HEK293T (cell line): ENCODE data around the gene GABRG3.

ENCODE experiments used
- CTCF ChIA-PET: fragments of 350-600 bp; formaldehyde crosslinking; extraction: SDS; loops from one replicate; lab custom pipeline; 2021; ENCODE audit warnings: antibody characterized with exemption, inconsistent platforms; lab: Yijun Ruan, JAX
- POLR2A ChIA-PET: fragments of 350-600 bp; formaldehyde crosslinking; extraction: SDS; loops from one replicate; lab custom pipeline; 2020; ENCODE audit warnings: antibody characterized with exemption, inconsistent platforms; lab: Yijun Ruan, JAX
- DNase-seq: peaks from one replicate; pipeline ENCODE4 v3.0.0; 2012; ENCODE audit warnings: mixed read lengths; ENCODE audit errors: extremely low spot score
- ARNT ChIP-seq: fragments of 450-650 bp; IDR thresholded peaks from 2 replicates; pipeline ENCODE4 v1.6.1; 2017; ENCODE audit warnings: mild to moderate bottlenecking
- BHLHE40 ChIP-seq: fragments of 450-650 bp; IDR thresholded peaks from 2 replicates; pipeline ENCODE4 v1.6.1; 2016; ENCODE audit warnings: mild to moderate bottlenecking, moderate library complexity, borderline replicate concordance
- CTBP1 ChIP-seq: fragments of 450-650 bp; IDR thresholded peaks from 2 replicates; pipeline ENCODE4 v1.6.1; 2016; ENCODE audit warnings: borderline replicate concordance
- ELF4 ChIP-seq: fragments of 450-650 bp; IDR thresholded peaks from 2 replicates; pipeline ENCODE4 v1.6.1; 2017; ENCODE audit warnings: antibody characterized with exemption
- FOXA1 ChIP-seq: fragments of 450-650 bp; IDR thresholded peaks from 2 replicates; pipeline ENCODE4 v1.6.1; 2016; ENCODE audit warnings: mild to moderate bottlenecking
- FOXK2 ChIP-seq: fragments of 450-650 bp; IDR thresholded peaks from 2 replicates; pipeline ENCODE4 v1.6.1; 2016; ENCODE audit warnings: mild to moderate bottlenecking
- FOXM1 ChIP-seq: fragments of 450-650 bp; IDR thresholded peaks from 2 replicates; pipeline ENCODE4 v1.6.1; 2017; ENCODE audit warnings: mild to moderate bottlenecking, borderline replicate concordance
- HDGF ChIP-seq: fragments of 450-650 bp; IDR thresholded peaks from 2 replicates; pipeline ENCODE4 v1.6.1; 2017; ENCODE audit warnings: antibody characterized with exemption, borderline replicate concordance
- L3MBTL2 ChIP-seq: fragments of 450-650 bp; conservative IDR thresholded peaks from 2 replicates; pipeline ENCODE4 v1.6.1; 2016; ENCODE audit warnings: mild to moderate bottlenecking
- LEF1 ChIP-seq: fragments of 450-650 bp; IDR thresholded peaks from 2 replicates; pipeline ENCODE4 v1.6.1; 2017; ENCODE audit warnings: mild to moderate bottlenecking, borderline replicate concordance
- NFRKB ChIP-seq: fragments of 450-650 bp; IDR thresholded peaks from 2 replicates; pipeline ENCODE4 v1.6.1; 2016; ENCODE audit warnings: mild to moderate bottlenecking, moderate library complexity
- PKNOX1 ChIP-seq: fragments of 450-650 bp; IDR thresholded peaks from 2 replicates; pipeline ENCODE4 v1.6.1; 2016
- SP1 ChIP-seq: fragments of 450-650 bp; IDR thresholded peaks from 2 replicates; pipeline ENCODE4 v1.6.1; 2017
- SUZ12 ChIP-seq: fragments of 450-650 bp; IDR thresholded peaks from 2 replicates; pipeline ENCODE4 v1.6.1; 2016; ENCODE audit warnings: mild to moderate bottlenecking
- TARDBP ChIP-seq: fragments of 450-650 bp; IDR thresholded peaks from 2 replicates; pipeline ENCODE4 v1.6.1; 2016
- ZNF384 ChIP-seq: fragments of 450-650 bp; IDR thresholded peaks from 2 replicates; pipeline ENCODE4 v1.6.1; 2016

The GABRG3 gene

GRCh38 chr15:27292641-27293040 lies 321.7 kb downstream of the GABRG3 start:
- CTCF ChIA-PET, result no interaction called here

GRCh38 chr15:27293607-27294006 lies 322.6 kb downstream of the GABRG3 start:
- TF ChIP-seq ELF4 (no peak), FOXK2 (no peak), FOXA1 (no peak), ZNF384 (no peak), ARNT (no peak), TARDBP (no peak), SP1 (no peak), PKNOX1 (no peak), FOXM1 (no peak), SUZ12 (no peak), L3MBTL2 (no peak), CTBP1 (no peak), LEF1 (no peak), BHLHE40 (no peak), NFRKB (no peak), HDGF (no peak)
- DNase-seq, result no peak
- ChIA-PET CTCF (no interaction called here), POLR2A (no interaction called here)

More at GRCh38 chr15:27292641-27293040, 321.7 kb downstream of the GABRG3 start:
- no peak for DNase-seq
- POLR2A ChIA-PET, result no interaction called here
- no peak for TF ChIP-seq FOXA1
- no peak for TF ChIP-seq TARDBP
- no peak for TF ChIP-seq SP1
- no peak for TF ChIP-seq HDGF
- no peak for TF ChIP-seq LEF1
- TF ChIP-seq FOXK2, result no peak
- TF ChIP-seq L3MBTL2, result no peak
- TF ChIP-seq ARNT, result no peak
- no peak for TF ChIP-seq SUZ12
- TF ChIP-seq ZNF384, result no peak
- TF ChIP-seq BHLHE40, result no peak
- no peak for TF ChIP-seq FOXM1
- no peak for TF ChIP-seq NFRKB
- no peak for TF ChIP-seq PKNOX1
- TF ChIP-seq ELF4, result no peak

- CTCF ChIA-PET, result no interaction called here
These were observed 346.8 kb downstream of the GABRG3 start for GRCh38 chr15:27317736-27318135.

GRCh38 chr15:27323801-27324200 lies 352.8 kb downstream of the GABRG3 start:
- DNase-seq, result no peak
- ChIA-PET POLR2A (no interaction called here), CTCF (no interaction called here)
- TF ChIP-seq HDGF, result no peak
- no peak for TF ChIP-seq NFRKB
- TF ChIP-seq LEF1, result no peak
- no peak for TF ChIP-seq SP1
- TF ChIP-seq PKNOX1, result no peak
- no peak for TF ChIP-seq CTBP1
- TF ChIP-seq L3MBTL2, result no peak
- TF ChIP-seq ZNF384, result no peak
- no peak for TF ChIP-seq SUZ12
- no peak for TF ChIP-seq FOXM1
- TF ChIP-seq FOXA1, result no peak
- no peak for TF ChIP-seq TARDBP
- no peak for TF ChIP-seq BHLHE40

More at GRCh38 chr15:27317736-27318135, 346.8 kb downstream of the GABRG3 start:
- no peak for DNase-seq
- POLR2A ChIA-PET, result no interaction called here
- TF ChIP-seq CTBP1, result no peak
- no peak for TF ChIP-seq ARNT
- no peak for TF ChIP-seq BHLHE40
- no peak for TF ChIP-seq FOXM1
- no peak for TF ChIP-seq SUZ12
- TF ChIP-seq LEF1, result no peak
- no peak for TF ChIP-seq FOXK2
- no peak for TF ChIP-seq PKNOX1
- no peak for TF ChIP-seq NFRKB
- TF ChIP-seq L3MBTL2, result no peak
- no peak for TF ChIP-seq FOXA1
- TF ChIP-seq ELF4, result no peak
- no peak for TF ChIP-seq HDGF
- TF ChIP-seq SP1, result no peak

- ChIA-PET CTCF (no interaction called here), POLR2A (no interaction called here)
- no peak for DNase-seq
- no peak for TF ChIP-seq PKNOX1
- no peak for TF ChIP-seq CTBP1
- TF ChIP-seq ARNT, result no peak
- no peak for TF ChIP-seq FOXA1
- no peak for TF ChIP-seq LEF1
- no peak for TF ChIP-seq FOXM1
- no peak for TF ChIP-seq L3MBTL2
- TF ChIP-seq SP1, result no peak
- TF ChIP-seq SUZ12, result no peak
These were observed 354.1 kb downstream of the GABRG3 start for GRCh38 chr15:27324886-27325615.
